Measurements from ENCODE around the gene NOL7.

DNA sequence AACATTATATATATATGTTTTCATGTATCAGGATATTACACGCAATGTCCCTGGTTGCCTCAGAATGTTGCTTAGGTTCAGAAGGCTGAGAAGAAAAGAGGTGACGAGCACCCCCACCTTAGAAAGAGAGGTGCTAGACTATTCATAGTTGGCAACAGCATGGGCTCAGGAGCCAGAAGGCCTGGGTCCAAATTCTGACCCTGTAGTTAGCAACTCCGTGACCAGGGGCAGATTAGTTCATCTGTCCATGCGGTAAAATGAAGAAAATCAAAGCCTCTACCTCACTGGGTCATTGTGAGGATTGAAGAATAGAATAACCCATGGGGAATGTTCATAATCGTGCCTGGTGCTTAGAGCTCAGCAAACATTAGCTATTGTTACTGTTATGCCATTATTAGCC lies 46.2 kb upstream of the NOL7 start:
- TF ChIP-seq, protein P1, sequence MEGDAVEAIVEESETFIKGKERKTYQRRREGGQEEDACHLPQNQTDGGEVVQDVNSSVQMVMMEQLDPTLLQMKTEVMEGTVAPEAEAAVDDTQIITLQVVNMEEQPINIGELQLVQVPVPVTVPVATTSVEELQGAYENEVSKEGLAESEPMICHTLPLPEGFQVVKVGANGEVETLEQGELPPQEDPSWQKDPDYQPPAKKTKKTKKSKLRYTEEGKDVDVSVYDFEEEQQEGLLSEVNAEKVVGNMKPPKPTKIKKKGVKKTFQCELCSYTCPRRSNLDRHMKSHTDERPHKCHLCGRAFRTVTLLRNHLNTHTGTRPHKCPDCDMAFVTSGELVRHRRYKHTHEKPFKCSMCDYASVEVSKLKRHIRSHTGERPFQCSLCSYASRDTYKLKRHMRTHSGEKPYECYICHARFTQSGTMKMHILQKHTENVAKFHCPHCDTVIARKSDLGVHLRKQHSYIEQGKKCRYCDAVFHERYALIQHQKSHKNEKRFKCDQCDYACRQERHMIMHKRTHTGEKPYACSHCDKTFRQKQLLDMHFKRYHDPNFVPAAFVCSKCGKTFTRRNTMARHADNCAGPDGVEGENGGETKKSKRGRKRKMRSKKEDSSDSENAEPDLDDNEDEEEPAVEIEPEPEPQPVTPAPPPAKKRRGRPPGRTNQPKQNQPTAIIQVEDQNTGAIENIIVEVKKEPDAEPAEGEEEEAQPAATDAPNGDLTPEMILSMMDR (IDR thresholded peaks at IDR 0.05; ENCODE audit: low read depth, low read length): no peak
- TF ChIP-seq EZH2phosphoT487 (IDR thresholded peaks at IDR 0.05; ENCODE audit: low read depth): no peak

Measured in OCI-LY3 (cell line).